ES-I3 (cell line): Measurements from ENCODE around the gene KIF5B.
"Not testable (repeated sequence)": the region's sequence is repeated elsewhere in the genome, so short reads cannot be mapped to it uniquely, and the experiment has no call there.

Experiments used
- H3K36me3 ChIP-seq: 2 replicates; pipeline ENCODE4 v1.6.1; 2013; ENCODE audit warnings: mild to moderate bottlenecking, low read length, control low read depth, moderate library complexity; ENCODE audit not compliant: insufficient read depth
- H3K4me1 ChIP-seq: 2 replicates; pipeline ENCODE4 v1.6.1; 2013; ENCODE audit warnings: mild to moderate bottlenecking, control low read depth, low read length; ENCODE audit not compliant: insufficient read depth
- H3K9ac ChIP-seq: 2 replicates; pipeline ENCODE4 v1.6.1; 2013; ENCODE audit warnings: low read depth, mild to moderate bottlenecking, low read length, moderate library complexity
- H3K9me3 ChIP-seq: 2 replicates; pipeline ENCODE4 v1.6.1; 2013; ENCODE audit warnings: mild to moderate bottlenecking, low read length, moderate library complexity; ENCODE audit not compliant: control insufficient read depth, insufficient read depth

Gene KIF5B

GRCh38 chr10:32048282-32048681 lies 7.9 kb downstream of the KIF5B start:
- Histone ChIP-seq H3K9me3 (no peaks in the 10 kb centered on the region), H3K4me1 (peaks cover 28% of the 10 kb centered on the region), H3K9ac (no peak overlapping the region), H3K36me3 (peaks cover 10% of the 10 kb centered on the region)

GRCh38 chr10:32047881-32048280 lies 8.3 kb downstream of the KIF5B start:
- Histone ChIP-seq H3K9ac (no peak overlapping the region), H3K9me3 (no peaks in the 10 kb centered on the region), H3K4me1 (peaks cover 26% of the 10 kb centered on the region), H3K36me3 (peaks cover 11% of the 10 kb centered on the region)

- Histone ChIP-seq H3K9me3 (no peaks in the 10 kb centered on the region), H3K4me1 (peaks cover 13% of the 10 kb centered on the region; the same call in 1 of the 2 replicates), H3K36me3 (peaks cover 11% of the 10 kb centered on the region), H3K9ac (no peak overlapping the region)
These were observed 10.1 kb downstream of the KIF5B start for GRCh38 chr10:32046151-32046550.

GRCh38 chr10:32042730-32043129 lies 13.5 kb downstream of the KIF5B start:
- not testable (repeated sequence) for H3K9ac ChIP-seq, H3K9me3 ChIP-seq, H3K4me1 ChIP-seq
- peaks cover 13% of the 10 kb centered on the region for H3K36me3 ChIP-seq

- Histone ChIP-seq H3K4me1 (no peaks in the 10 kb centered on the region), H3K36me3 (peaks cover 13% of the 10 kb centered on the region), H3K9me3 (no peaks in the 10 kb centered on the region), H3K9ac (no peak overlapping the region)
These were observed 14.8 kb downstream of the KIF5B start for GRCh38 chr10:32041290-32042028.

- peaks cover 13% of the 10 kb centered on the region for H3K36me3 ChIP-seq
- no peaks in the 10 kb centered on the region for H3K4me1 ChIP-seq
- H3K9me3 ChIP-seq, result no peaks in the 10 kb centered on the region
- H3K9ac ChIP-seq, result no peak overlapping the region
These were observed 16.5 kb downstream of the KIF5B start for GRCh38 chr10:32039734-32040133.

- no peak overlapping the region for H3K9ac ChIP-seq
- no peaks in the 10 kb centered on the region for H3K4me1 ChIP-seq
- peaks cover 15% of the 10 kb centered on the region for H3K36me3 ChIP-seq
- no peaks in the 10 kb centered on the region for H3K9me3 ChIP-seq
These were observed 17.4 kb downstream of the KIF5B start for GRCh38 chr10:32038777-32039176.

GRCh38 chr10:32036922-32037321 lies 19.3 kb downstream of the KIF5B start:
- Histone ChIP-seq H3K9ac (no peak overlapping the region), H3K4me1 (no peaks in the 10 kb centered on the region), H3K36me3 (peaks cover 18% of the 10 kb centered on the region), H3K9me3 (no peaks in the 10 kb centered on the region)

GRCh38 chr10:32035038-32035437 lies 21.2 kb downstream of the KIF5B start:
- Histone ChIP-seq H3K9me3 (no peaks in the 10 kb centered on the region), H3K4me1 (no peaks in the 10 kb centered on the region), H3K9ac (no peak overlapping the region), H3K36me3 (peaks cover 26% of the 10 kb centered on the region)

GRCh38 chr10:32033171-32033570 lies 23.1 kb downstream of the KIF5B start:
- Histone ChIP-seq H3K9ac (no peak overlapping the region), H3K4me1 (no peaks in the 10 kb centered on the region), H3K9me3 (no peaks in the 10 kb centered on the region), H3K36me3 (peaks cover 40% of the 10 kb centered on the region)

GRCh38 chr10:32031920-32032319 lies 24.3 kb downstream of the KIF5B start:
- H3K9me3 ChIP-seq, result no peaks in the 10 kb centered on the region
- H3K4me1 ChIP-seq, result no peaks in the 10 kb centered on the region
- no peak overlapping the region for H3K9ac ChIP-seq
- H3K36me3 ChIP-seq, result peaks cover 44% of the 10 kb centered on the region

GRCh38 chr10:32031424-32031823 lies 24.8 kb downstream of the KIF5B start:
- Histone ChIP-seq H3K9me3 (no peaks in the 10 kb centered on the region), H3K4me1 (no peaks in the 10 kb centered on the region), H3K9ac (no peak overlapping the region), H3K36me3 (peaks cover 41% of the 10 kb centered on the region)

GRCh38 chr10:32028710-32029109 lies 27.5 kb downstream of the KIF5B start:
- Histone ChIP-seq H3K36me3 (peaks cover 38% of the 10 kb centered on the region), H3K4me1 (no peaks in the 10 kb centered on the region), H3K9ac (no peak overlapping the region), H3K9me3 (no peaks in the 10 kb centered on the region)

GRCh38 chr10:32023264-32023663 lies 33.0 kb downstream of the KIF5B start:
- Histone ChIP-seq H3K36me3 (peaks cover 30% of the 10 kb centered on the region), H3K4me1 (no peaks in the 10 kb centered on the region), H3K9me3 (no peaks in the 10 kb centered on the region), H3K9ac (no peak overlapping the region)

GRCh38 chr10:32017044-32017443 lies 39.2 kb downstream of the KIF5B start:
- Histone ChIP-seq H3K9ac (no peak overlapping the region), H3K36me3 (peaks cover 37% of the 10 kb centered on the region), H3K4me1 (no peaks in the 10 kb centered on the region), H3K9me3 (no peaks in the 10 kb centered on the region)
